ENCODE measurements around the gene DOCK10. TPM values are rescaled to one million over a fixed set of nuclear protein-coding genes. Genes with fewer than 3 reads are reported as not detected.

DOCK10 gene
- total RNA-seq, result 4.0 and 6.3 TPM in 2 replicates

DNA sequence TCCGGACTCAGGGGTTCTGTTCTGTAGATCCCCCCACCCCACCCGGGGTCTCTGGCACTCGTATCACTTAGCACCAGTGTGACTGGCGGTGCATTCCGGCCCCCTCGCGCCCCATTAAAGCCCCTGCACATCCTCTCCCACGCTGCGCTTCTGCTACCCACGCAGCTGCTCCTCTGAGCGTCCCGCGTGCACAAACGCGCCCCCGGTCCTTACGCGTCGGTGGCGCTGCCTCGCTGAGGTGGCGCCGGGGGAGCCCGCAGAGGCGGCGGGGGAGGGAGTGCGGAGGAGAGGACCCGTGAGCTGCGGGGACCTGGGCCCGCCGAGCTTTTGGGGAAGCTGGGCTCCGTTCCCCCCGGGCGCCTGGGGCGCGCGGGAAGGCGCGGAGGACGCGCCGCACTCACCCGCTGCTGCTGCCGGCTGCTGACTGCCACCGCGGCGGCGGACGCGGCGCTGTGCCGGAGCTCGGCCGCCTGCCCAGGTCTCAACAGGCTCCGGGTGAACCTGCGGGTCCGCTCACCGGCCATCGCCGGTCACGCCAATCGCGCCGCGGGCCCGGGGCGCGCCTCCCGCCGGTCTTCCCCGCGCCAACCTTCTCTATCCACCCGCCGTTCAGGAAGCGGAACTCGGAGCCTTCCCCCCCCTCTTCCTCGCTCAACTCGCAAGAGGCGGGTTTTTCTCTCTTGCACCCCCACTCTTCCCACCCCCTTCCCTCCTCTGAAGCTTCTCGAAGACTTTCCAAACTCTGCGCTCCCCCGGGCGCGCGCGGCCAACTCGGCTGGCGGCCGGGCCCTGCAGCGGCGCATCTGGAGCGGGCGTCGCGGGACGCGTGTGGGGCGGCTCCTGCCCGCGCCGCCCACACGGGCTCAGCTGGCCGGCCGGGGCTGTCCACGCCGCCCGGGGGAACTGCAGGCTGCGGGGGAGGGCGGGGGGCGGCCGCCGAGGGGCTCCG is at the start of gene DOCK10:
Gene DOCK10 (minus strand): TSS at position 618 of the 949 bp plus-strand sequence. CDS start 94 bp downstream, at position 524.

DNA sequence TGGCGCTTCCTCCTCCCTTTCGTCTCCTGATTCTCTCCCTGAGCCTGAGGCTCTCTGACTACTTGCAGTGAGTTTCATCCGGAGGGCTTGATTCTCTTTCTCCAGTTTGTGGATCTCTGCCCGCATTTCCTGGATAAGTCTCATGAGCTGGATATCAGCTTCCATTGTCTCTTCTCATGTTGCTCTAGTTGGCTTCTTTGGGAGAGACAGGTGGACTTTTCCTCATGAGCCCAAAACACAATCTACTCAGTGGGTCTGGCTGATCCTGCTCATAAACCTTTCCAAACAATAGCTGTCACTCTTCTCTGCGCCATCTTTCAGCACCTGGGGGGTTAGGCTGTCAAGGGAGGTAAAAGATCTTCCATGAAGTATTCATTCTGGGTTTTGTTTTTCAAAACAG is 326.1 kb downstream of the DOCK10 start, which contains the start of gene CCDC195:
Gene CCDC195 (minus strand): TSS at position 165 of the 400 bp plus-strand sequence. CDS start 0 bp downstream, at position 165.

